NCI-H2196 treated with DMSO at 0.1 percent for 48 hours (cell line): ENCODE results near the gene FBXW12.

Source experiments
- DNase-seq: peaks from one replicate; lab custom pipeline; 2025; ENCODE audit not compliant: unreplicated experiment; lab: John Stamatoyannopoulos, UW

The FBXW12 gene

GRCh38 chr3:48419149-48419548 is 47.1 kb downstream of the FBXW12 start:
- DNase-seq = no peak

- no peak for DNase-seq
Measured at GRCh38 chr3:48419597-48419996, 47.6 kb downstream of the FBXW12 start.

GRCh38 chr3:48420561-48420960 is 48.5 kb downstream of the FBXW12 start:
- no peak for DNase-seq

- no peak for DNase-seq
Measured at GRCh38 chr3:48422272-48422671, 50.3 kb downstream of the FBXW12 start.

- DNase-seq = no peak
Measured at GRCh38 chr3:48422681-48423080, 50.7 kb downstream of the FBXW12 start.

- no peak for DNase-seq
Measured at GRCh38 chr3:48423241-48423882, 51.3 kb downstream of the FBXW12 start.

- no peak for DNase-seq
Measured at GRCh38 chr3:48423883-48424695, 52.1 kb downstream of the FBXW12 start.

GRCh38 chr3:48425281-48425812 is 53.3 kb downstream of the FBXW12 start:
- no peak for DNase-seq

- no peak for DNase-seq
Measured at GRCh38 chr3:48426401-48426909, 54.4 kb downstream of the FBXW12 start.

GRCh38 chr3:48426944-48427629 is 55.1 kb downstream of the FBXW12 start:
- no peak for DNase-seq

- DNase-seq = no peak
Measured at GRCh38 chr3:48427630-48427962, 55.6 kb downstream of the FBXW12 start.

- DNase-seq = no peak
Measured at GRCh38 chr3:48428088-48428571, 56.1 kb downstream of the FBXW12 start.

- no peak for DNase-seq
Measured at GRCh38 chr3:48428572-48429316, 56.7 kb downstream of the FBXW12 start.

- DNase-seq = peak; percentile 50
Measured at GRCh38 chr3:48429317-48429959, 57.4 kb downstream of the FBXW12 start.

GRCh38 chr3:48429960-48430707 is 58.1 kb downstream of the FBXW12 start, which contains the start of gene PLXNB1:
Gene PLXNB1, minus strand, starts transcription at chr3:48430086. Its CDS starts 5,475 bp downstream, at chr3:48424611.
- DNase-seq = peak; percentile 39

GRCh38 chr3:48430708-48431101 is 58.7 kb downstream of the FBXW12 start:
- no peak for DNase-seq

GRCh38 chr3:48431224-48432029 is 59.4 kb downstream of the FBXW12 start:
- no peak for DNase-seq
